Limb (tissue), 2 donors: Measurements from ENCODE around the gene ERCC6.

ENCODE experiments used
- DNase-seq, 2 donors: peaks; one replicate each; pipeline ENCODE4 v3.0.0-alpha.2; 2016; ENCODE audit errors: extremely low spot score in 2 of 2

ERCC6 gene

GRCh38 chr10:49549640-49550346 lies 10.9 kb upstream of the ERCC6 start:
- no peak for DNase-seq

GRCh38 chr10:49543604-49544003 lies 4.7 kb upstream of the ERCC6 start:
- no peak for DNase-seq

- no peak for DNase-seq
Observed at GRCh38 chr10:49542353-49542752, 3.4 kb upstream of the ERCC6 start.

GRCh38 chr10:49541762-49542161 lies 2.8 kb upstream of the ERCC6 start:
- DNase-seq: no peak

- DNase-seq: no peak
Observed at GRCh38 chr10:49540056-49540797, 1.3 kb upstream of the ERCC6 start.

GRCh38 chr10:49539320-49539885 lies 482 bp upstream of the ERCC6 start:
- DNase-seq: peak; percentile 10 to 52

GRCh38 chr10:49534670-49535381 lies 4.1 kb downstream of the ERCC6 start:
- no peak for DNase-seq

- no peak for DNase-seq
Observed at GRCh38 chr10:49532461-49532860, 6.5 kb downstream of the ERCC6 start.

- DNase-seq: no peak
Observed at GRCh38 chr10:49528977-49529506, 9.9 kb downstream of the ERCC6 start.

GRCh38 chr10:49527850-49528249 lies 11.1 kb downstream of the ERCC6 start:
- DNase-seq: no peak

- no peak for DNase-seq
Observed at GRCh38 chr10:49527061-49527460, 11.9 kb downstream of the ERCC6 start.

GRCh38 chr10:49526619-49527018 lies 12.3 kb downstream of the ERCC6 start:
- no peak for DNase-seq

- no peak for DNase-seq
Observed at GRCh38 chr10:49524496-49524895, 14.4 kb downstream of the ERCC6 start.

- no peak for DNase-seq
Observed at GRCh38 chr10:49523301-49523700, 15.6 kb downstream of the ERCC6 start.

GRCh38 chr10:49521062-49521461 lies 17.9 kb downstream of the ERCC6 start:
- DNase-seq: no peak

- no peak for DNase-seq
Observed at GRCh38 chr10:49520122-49520775, 18.7 kb downstream of the ERCC6 start.

GRCh38 chr10:49519717-49520116 lies 19.2 kb downstream of the ERCC6 start:
- no peak for DNase-seq

GRCh38 chr10:49518982-49519578 lies 19.8 kb downstream of the ERCC6 start:
- peak; percentile 43 to 53 for DNase-seq

GRCh38 chr10:49518566-49518965 lies 20.4 kb downstream of the ERCC6 start:
- DNase-seq: no peak

- no peak for DNase-seq
Observed at GRCh38 chr10:49516216-49516970, 22.5 kb downstream of the ERCC6 start.
